Measurements from ENCODE around the gene JMJD8. TPM values are rescaled to one million over a fixed set of nuclear protein-coding genes. Genes with fewer than 3 reads are reported as not detected.
A peak's percentile ranks its signal among the peaks of the same experiment; 100 is the strongest.

JMJD8 gene
- total and polyA plus RNA-seq, 11 donors = 36.2 to 103 (median 44.1) TPM

DNA sequence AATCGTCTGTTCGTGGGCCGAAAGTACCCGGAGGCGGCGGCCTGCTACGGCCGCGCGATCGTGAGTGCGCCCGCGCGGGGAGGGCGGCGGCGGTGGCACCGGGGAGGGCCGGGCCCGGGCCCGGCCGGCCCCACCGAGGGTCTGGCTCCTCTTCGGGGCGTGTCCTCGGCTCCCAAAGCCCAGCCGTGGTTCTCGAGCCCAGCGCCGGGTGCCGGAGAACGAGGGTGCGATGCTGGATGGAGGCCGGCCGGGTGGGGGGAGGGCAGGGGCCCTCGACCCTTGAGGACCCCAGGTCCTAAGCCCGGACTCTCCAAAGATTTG lies 3.5 kb downstream of the JMJD8 start:
- Histone ChIP-seq H3K4me3 (peak overlapping the region; percentile 61 to 100 (median 78)), H3K9me3 (no peaks in the 10 kb centered on the region), H3K36me3 (peaks cover 0 to 26% (median 19%) of the 10 kb centered on the region in 9 donors), H3K27ac (peak overlapping the region; percentile 92 to 99 (median 96)), H3K4me1 (peaks cover 14 to 62% (median 48%) of the 10 kb centered on the region in 12 donors), H3K27me3 (no peaks in the 10 kb centered on the region)
- intact Hi-C loops (cut with DNase I) = no loop called here
- DNase-seq (no peak), ATAC-seq (no peak)
- 0 to 1% (median 0%) methylated on average over 11 to 38 of the region's 38 CpGs for WGBS, 4 donors
- TF ChIP-seq POLR2A (IDR thresholded peaks at IDR 0.05) = no peak

- intact Hi-C loops (cut with DNase I) = no loop called here
- peak within 1 kb of the TSS; percentile 92 to 99 (median 96) for H3K27ac ChIP-seq
- peak; percentile 44 to 70 (median 68) for ATAC-seq
- H3K4me1 ChIP-seq = peaks cover 13 to 62% (median 45%) of the 10 kb centered on the region in 12 donors
- no peaks in the 10 kb centered on the region for H3K27me3 ChIP-seq
- 1 to 2% (median 1%) methylated on average over 21 to 91 of the region's 91 CpGs for WGBS, 4 donors
- H3K36me3 ChIP-seq = peaks cover 0 to 23% (median 19%) of the 10 kb centered on the region in 9 donors
- H3K9me3 ChIP-seq = no peaks in the 10 kb centered on the region
- peak within 1 kb of the TSS; percentile 61 to 100 (median 78) for H3K4me3 ChIP-seq
- TF ChIP-seq, protein P1, sequence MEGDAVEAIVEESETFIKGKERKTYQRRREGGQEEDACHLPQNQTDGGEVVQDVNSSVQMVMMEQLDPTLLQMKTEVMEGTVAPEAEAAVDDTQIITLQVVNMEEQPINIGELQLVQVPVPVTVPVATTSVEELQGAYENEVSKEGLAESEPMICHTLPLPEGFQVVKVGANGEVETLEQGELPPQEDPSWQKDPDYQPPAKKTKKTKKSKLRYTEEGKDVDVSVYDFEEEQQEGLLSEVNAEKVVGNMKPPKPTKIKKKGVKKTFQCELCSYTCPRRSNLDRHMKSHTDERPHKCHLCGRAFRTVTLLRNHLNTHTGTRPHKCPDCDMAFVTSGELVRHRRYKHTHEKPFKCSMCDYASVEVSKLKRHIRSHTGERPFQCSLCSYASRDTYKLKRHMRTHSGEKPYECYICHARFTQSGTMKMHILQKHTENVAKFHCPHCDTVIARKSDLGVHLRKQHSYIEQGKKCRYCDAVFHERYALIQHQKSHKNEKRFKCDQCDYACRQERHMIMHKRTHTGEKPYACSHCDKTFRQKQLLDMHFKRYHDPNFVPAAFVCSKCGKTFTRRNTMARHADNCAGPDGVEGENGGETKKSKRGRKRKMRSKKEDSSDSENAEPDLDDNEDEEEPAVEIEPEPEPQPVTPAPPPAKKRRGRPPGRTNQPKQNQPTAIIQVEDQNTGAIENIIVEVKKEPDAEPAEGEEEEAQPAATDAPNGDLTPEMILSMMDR (IDR thresholded peaks at IDR 0.05) = no peak
- TF ChIP-seq POLR2A (IDR thresholded peaks at IDR 0.05) = peak; percentile 60 to 80
- DNase-seq = peak; percentile 90 to 93 (median 90)
Observed at GRCh38 chr16:679814-680624, 4.1 kb downstream of the JMJD8 start, which contains the start of gene STUB1. STUB1 (plus strand) TSS chr16:680410; CDS start chr16:680526, 116 bp downstream.

GRCh38 chr16:678858-679813 lies 5.0 kb downstream of the JMJD8 start:
- ATAC-seq (peak; percentile 21 to 49 (median 43)), DNase-seq (peak; percentile 78 to 89 (median 86))
- Histone ChIP-seq H3K36me3 (peaks cover 0 to 24% (median 21%) of the 10 kb centered on the region in 9 donors), H3K27ac (peak overlapping the region in 11 of 12 donors; percentile 82 to 99 (median 92)), H3K4me1 (peaks cover 10 to 65% (median 43%) of the 10 kb centered on the region in 12 donors), H3K4me3 (peak overlapping the region in 11 of 12 donors; percentile 23 to 100 (median 65)), H3K9me3 (no peaks in the 10 kb centered on the region), H3K27me3 (no peaks in the 10 kb centered on the region)
- WGBS, 4 donors = 23 to 34% (median 25%) methylated on average over 22 to 52 of the region's 52 CpGs
- TF ChIP-seq, protein P1 (IDR thresholded peaks at IDR 0.05) = no peak
- peak in 1 of 2 donors; percentile 8 for TF ChIP-seq POLR2A (IDR thresholded peaks at IDR 0.05)
- intact Hi-C loops (cut with DNase I) = no loop called here

- DNase-seq (no peak), ATAC-seq (no peak)
- TF ChIP-seq, protein P1 (IDR thresholded peaks at IDR 0.05) = no peak
- TF ChIP-seq POLR2A (IDR thresholded peaks at IDR 0.05) = no peak
- peaks cover 7 to 62% (median 38%) of the 10 kb centered on the region in 12 donors for H3K4me1 ChIP-seq
- H3K36me3 ChIP-seq = peaks cover 0 to 30% (median 24%) of the 10 kb centered on the region in 9 donors
- WGBS, 4 donors = 76 to 89% (median 81%) methylated on average over 15 to 21 of the region's 21 CpGs
- no peaks in the 10 kb centered on the region for H3K27me3 ChIP-seq
- H3K4me3 ChIP-seq = no peak overlapping the region
- H3K9me3 ChIP-seq = no peaks in the 10 kb centered on the region
- intact Hi-C loops (cut with DNase I) = no loop called here
- peak overlapping the region in 1 of 12 donors; percentile 96 for H3K27ac ChIP-seq
Observed at GRCh38 chr16:678209-678857, 5.8 kb downstream of the JMJD8 start.
